Measurements from ENCODE around the gene RBP7.
"Not testable (repeated sequence)": the region's sequence is repeated elsewhere in the genome, so short reads cannot be mapped to it uniquely, and the experiment has no call there.

The RBP7 gene

GRCh38 chr1:9993561-9994075 lies 3.4 kb upstream of the RBP7 start:
- Histone ChIP-seq H3K4me1 (ENCODE audit: control insufficient read depth, insufficient read depth, low read length, poor library complexity, severe bottlenecking) (peaks cover 15% of the 10 kb centered on the region), H3K36me3 (ENCODE audit: control insufficient read depth, insufficient read depth, low read length) (no peaks in the 10 kb centered on the region), H3K27ac (ENCODE audit: insufficient read depth, low read length, poor library complexity, severe bottlenecking) (no peak overlapping the region), H3K27me3 (replicated peaks; ENCODE audit: control insufficient read depth, insufficient read depth, low read length, poor library complexity, severe bottlenecking) (peaks cover 18% of the 10 kb centered on the region), H3K4me3 (ENCODE audit: insufficient read depth, low read depth, low read length, poor library complexity, severe bottlenecking) (no peak overlapping the region), H3K9me3 (ENCODE audit: control insufficient read depth, low read length) (no peaks in the 10 kb centered on the region)
- no peak for DNase-seq

GRCh38 chr1:10001016-10001665 lies 4.1 kb downstream of the RBP7 start:
- H3K27ac ChIP-seq (ENCODE audit: insufficient read depth, low read length, poor library complexity, severe bottlenecking), result no peak overlapping the region

GRCh38 chr1:10005248-10005647 lies 8.2 kb downstream of the RBP7 start:
- not testable (repeated sequence) for DNase-seq; H3K36me3 ChIP-seq (ENCODE audit: control insufficient read depth, insufficient read depth, low read length); H3K27ac ChIP-seq (ENCODE audit: insufficient read depth, low read length, poor library complexity, severe bottlenecking); H3K27me3 ChIP-seq (replicated peaks; ENCODE audit: control insufficient read depth, insufficient read depth, low read length, poor library complexity, severe bottlenecking); H3K9me3 ChIP-seq (ENCODE audit: control insufficient read depth, low read length); H3K4me3 ChIP-seq (ENCODE audit: insufficient read depth, low read depth, low read length, poor library complexity, severe bottlenecking); H3K4me1 ChIP-seq (ENCODE audit: control insufficient read depth, insufficient read depth, low read length, poor library complexity, severe bottlenecking)

More at GRCh38 chr1:10001016-10001665, 4.1 kb downstream of the RBP7 start:
- no peak for DNase-seq
- H3K4me3 ChIP-seq (ENCODE audit: insufficient read depth, low read depth, low read length, poor library complexity, severe bottlenecking), result no peak overlapping the region
- H3K36me3 ChIP-seq (ENCODE audit: control insufficient read depth, insufficient read depth, low read length), result no peaks in the 10 kb centered on the region
- H3K4me1 ChIP-seq (ENCODE audit: control insufficient read depth, insufficient read depth, low read length, poor library complexity, severe bottlenecking), result peaks cover 15% of the 10 kb centered on the region
- H3K27me3 ChIP-seq (replicated peaks; ENCODE audit: control insufficient read depth, insufficient read depth, low read length, poor library complexity, severe bottlenecking), result peaks cover 18% of the 10 kb centered on the region
- H3K9me3 ChIP-seq (ENCODE audit: control insufficient read depth, low read length), result no peaks in the 10 kb centered on the region

DNA sequence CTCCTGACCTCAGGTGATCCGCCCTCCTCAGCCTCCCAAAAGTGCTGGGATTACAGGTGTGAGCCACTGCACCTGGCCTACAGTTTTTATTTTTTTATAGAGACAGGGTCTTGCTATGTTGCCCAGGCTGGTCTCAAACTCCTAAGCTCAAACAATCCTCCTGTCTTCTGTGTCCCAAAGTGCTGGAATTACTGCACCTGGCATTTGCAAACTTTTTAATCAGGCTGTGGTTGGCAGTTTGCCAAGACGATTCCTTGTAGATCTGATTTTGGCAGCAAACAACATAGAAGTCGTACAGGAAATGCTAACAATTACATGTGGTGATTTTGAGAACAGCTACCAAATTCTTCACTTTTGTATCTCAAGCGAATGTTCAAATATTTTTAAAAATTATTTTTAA lies 10.1 kb downstream of the RBP7 start:
- Histone ChIP-seq H3K9me3 (ENCODE audit: control insufficient read depth, low read length) (no peaks in the 10 kb centered on the region), H3K4me1 (ENCODE audit: control insufficient read depth, insufficient read depth, low read length, poor library complexity, severe bottlenecking) (no peaks in the 10 kb centered on the region), H3K27ac (ENCODE audit: insufficient read depth, low read length, poor library complexity, severe bottlenecking) (no peak overlapping the region), H3K36me3 (ENCODE audit: control insufficient read depth, insufficient read depth, low read length) (no peaks in the 10 kb centered on the region), H3K27me3 (replicated peaks; ENCODE audit: control insufficient read depth, insufficient read depth, low read length, poor library complexity, severe bottlenecking) (no peaks in the 10 kb centered on the region), H3K4me3 (ENCODE audit: insufficient read depth, low read depth, low read length, poor library complexity, severe bottlenecking) (no peak overlapping the region)
- DNase-seq, result no peak

DNA sequence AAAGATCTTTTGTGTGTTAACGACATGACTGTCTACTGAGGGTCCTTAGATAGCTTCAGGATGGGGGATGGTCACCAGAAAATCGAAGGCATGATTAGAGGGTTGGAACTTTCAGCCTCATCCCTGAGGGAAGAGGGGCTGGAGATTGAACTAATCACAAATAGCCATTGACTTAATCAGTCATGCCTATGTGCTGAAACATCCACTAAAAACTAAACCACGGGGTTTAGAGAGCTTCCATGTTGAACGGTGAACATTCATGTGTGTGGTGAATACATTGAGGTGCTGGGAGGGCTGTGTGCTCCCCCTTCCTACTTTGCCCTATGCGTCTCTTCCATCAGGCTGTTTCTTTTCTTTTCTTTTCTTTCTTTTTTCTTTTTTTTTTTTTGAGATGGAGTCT lies 17.0 kb downstream of the RBP7 start:
- no peaks in the 10 kb centered on the region for H3K9me3 ChIP-seq (ENCODE audit: control insufficient read depth, low read length)
- H3K4me1 ChIP-seq (ENCODE audit: control insufficient read depth, insufficient read depth, low read length, poor library complexity, severe bottlenecking), result no peaks in the 10 kb centered on the region
- no peaks in the 10 kb centered on the region for H3K27me3 ChIP-seq (replicated peaks; ENCODE audit: control insufficient read depth, insufficient read depth, low read length, poor library complexity, severe bottlenecking)
- H3K36me3 ChIP-seq (ENCODE audit: control insufficient read depth, insufficient read depth, low read length), result no peaks in the 10 kb centered on the region
- no peak overlapping the region for H3K4me3 ChIP-seq (ENCODE audit: insufficient read depth, low read depth, low read length, poor library complexity, severe bottlenecking)
- no peak overlapping the region for H3K27ac ChIP-seq (ENCODE audit: insufficient read depth, low read length, poor library complexity, severe bottlenecking)
- no peak for DNase-seq

GRCh38 chr1:10019561-10019960 lies 22.5 kb downstream of the RBP7 start:
- H3K27ac ChIP-seq (ENCODE audit: insufficient read depth, low read length, poor library complexity, severe bottlenecking), result no peak overlapping the region
- H3K27me3 ChIP-seq (replicated peaks; ENCODE audit: control insufficient read depth, insufficient read depth, low read length, poor library complexity, severe bottlenecking), result no peaks in the 10 kb centered on the region
- no peaks in the 10 kb centered on the region for H3K9me3 ChIP-seq (ENCODE audit: control insufficient read depth, low read length)
- no peaks in the 10 kb centered on the region for H3K36me3 ChIP-seq (ENCODE audit: control insufficient read depth, insufficient read depth, low read length)
- no peak overlapping the region for H3K4me3 ChIP-seq (ENCODE audit: insufficient read depth, low read depth, low read length, poor library complexity, severe bottlenecking)
- DNase-seq, result no peak
- H3K4me1 ChIP-seq (ENCODE audit: control insufficient read depth, insufficient read depth, low read length, poor library complexity, severe bottlenecking), result no peaks in the 10 kb centered on the region

GRCh38 chr1:10020086-10020485 lies 23.1 kb downstream of the RBP7 start:
- Histone ChIP-seq H3K27me3 (replicated peaks; ENCODE audit: control insufficient read depth, insufficient read depth, low read length, poor library complexity, severe bottlenecking) (no peaks in the 10 kb centered on the region), H3K9me3 (ENCODE audit: control insufficient read depth, low read length) (no peaks in the 10 kb centered on the region), H3K36me3 (ENCODE audit: control insufficient read depth, insufficient read depth, low read length) (no peaks in the 10 kb centered on the region), H3K27ac (ENCODE audit: insufficient read depth, low read length, poor library complexity, severe bottlenecking) (no peak overlapping the region), H3K4me3 (ENCODE audit: insufficient read depth, low read depth, low read length, poor library complexity, severe bottlenecking) (no peak overlapping the region), H3K4me1 (ENCODE audit: control insufficient read depth, insufficient read depth, low read length, poor library complexity, severe bottlenecking) (no peaks in the 10 kb centered on the region)
- DNase-seq, result no peak

GRCh38 chr1:10020678-10021077 lies 23.6 kb downstream of the RBP7 start:
- DNase-seq; H3K36me3 ChIP-seq (ENCODE audit: control insufficient read depth, insufficient read depth, low read length): not testable (repeated sequence)

GRCh38 chr1:10021992-10022391 lies 25.0 kb downstream of the RBP7 start:
- H3K27me3 ChIP-seq (replicated peaks; ENCODE audit: control insufficient read depth, insufficient read depth, low read length, poor library complexity, severe bottlenecking); H3K36me3 ChIP-seq (ENCODE audit: control insufficient read depth, insufficient read depth, low read length); DNase-seq; H3K27ac ChIP-seq (ENCODE audit: insufficient read depth, low read length, poor library complexity, severe bottlenecking); H3K9me3 ChIP-seq (ENCODE audit: control insufficient read depth, low read length); H3K4me1 ChIP-seq (ENCODE audit: control insufficient read depth, insufficient read depth, low read length, poor library complexity, severe bottlenecking); H3K4me3 ChIP-seq (ENCODE audit: insufficient read depth, low read depth, low read length, poor library complexity, severe bottlenecking): not testable (repeated sequence)

More at GRCh38 chr1:10020678-10021077, 23.6 kb downstream of the RBP7 start:
- H3K4me3 ChIP-seq (ENCODE audit: insufficient read depth, low read depth, low read length, poor library complexity, severe bottlenecking); H3K27me3 ChIP-seq (replicated peaks; ENCODE audit: control insufficient read depth, insufficient read depth, low read length, poor library complexity, severe bottlenecking); H3K9me3 ChIP-seq (ENCODE audit: control insufficient read depth, low read length); H3K27ac ChIP-seq (ENCODE audit: insufficient read depth, low read length, poor library complexity, severe bottlenecking); H3K4me1 ChIP-seq (ENCODE audit: control insufficient read depth, insufficient read depth, low read length, poor library complexity, severe bottlenecking): not testable (repeated sequence)

DNA sequence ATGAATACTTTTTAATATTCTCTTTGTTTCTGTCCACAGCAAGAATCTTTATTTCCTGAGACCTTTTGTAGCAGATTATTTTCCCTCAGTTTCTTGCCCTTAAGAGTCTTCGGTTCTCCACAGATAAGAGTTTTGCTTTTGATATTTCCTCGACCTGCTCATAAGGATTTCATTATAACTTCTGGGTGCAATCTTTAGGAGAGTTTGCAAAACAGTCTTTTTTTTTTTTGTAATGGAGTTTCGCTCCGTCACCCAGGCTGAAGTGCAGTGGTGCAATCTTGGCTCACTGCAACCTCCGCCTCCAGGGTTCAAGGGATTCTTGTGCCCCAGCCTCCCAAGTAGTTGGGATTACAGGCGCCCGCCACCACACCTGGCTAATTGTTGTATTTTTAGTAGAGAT lies 25.6 kb downstream of the RBP7 start:
- Histone ChIP-seq H3K36me3 (ENCODE audit: control insufficient read depth, insufficient read depth, low read length) (no peaks in the 10 kb centered on the region), H3K27me3 (replicated peaks; ENCODE audit: control insufficient read depth, insufficient read depth, low read length, poor library complexity, severe bottlenecking) (no peaks in the 10 kb centered on the region), H3K27ac (ENCODE audit: insufficient read depth, low read length, poor library complexity, severe bottlenecking) (no peak overlapping the region), H3K4me1 (ENCODE audit: control insufficient read depth, insufficient read depth, low read length, poor library complexity, severe bottlenecking) (no peaks in the 10 kb centered on the region), H3K9me3 (ENCODE audit: control insufficient read depth, low read length) (no peaks in the 10 kb centered on the region), H3K4me3 (ENCODE audit: insufficient read depth, low read depth, low read length, poor library complexity, severe bottlenecking) (no peak overlapping the region)
- no peak for DNase-seq

Data from effector memory CD4-positive, alpha-beta T cell (primary cell).